Lung (tissue), 12 donors: ENCODE measurements around the gene SUGCT. TPM values are rescaled to one million over a fixed set of nuclear protein-coding genes. Genes with fewer than 3 reads are reported as not detected.

Source experiments
- ATAC-seq: fragments of 200-7000 bp; cut with Tn5 transposase; one replicate; pipeline ENCODE4 v1.9.1; 2020; ENCODE audit warnings: moderate number of reproducible peaks; ENCODE audit not compliant: insufficient read depth, low FRiP score
- DNase-seq, 3 donors: peaks; one replicate each; pipeline ENCODE4 v3.0.0-alpha.2; 2013 to 2017
- H3K27ac ChIP-seq, 2 donors: one replicate each; pipeline ENCODE4 v1.5.1; 2013; ENCODE audit warnings: mild to moderate bottlenecking in 2 of 2, moderate library complexity in 2 of 2, control low read depth in 1 of 2, inconsistent platforms in 1 of 2, low read depth in 1 of 2, low read length in 1 of 2
- H3K27me3 ChIP-seq, 3 donors: one replicate each; pipeline ENCODE4 v1.5.1; 2013; ENCODE audit warnings: low read length in 2 of 3; ENCODE audit not compliant: control insufficient read depth in 3 of 3, insufficient read depth in 3 of 3
- H3K36me3 ChIP-seq, 4 donors: one replicate each; pipeline ENCODE4 v1.5.1; 2013; ENCODE audit warnings: low read length in 4 of 4, mild to moderate bottlenecking in 1 of 4, moderate library complexity in 1 of 4; ENCODE audit not compliant: control insufficient read depth in 4 of 4, insufficient read depth in 4 of 4
- H3K4me1 ChIP-seq, 5 donors: one replicate each; pipeline ENCODE4 v1.5.1; 2013; ENCODE audit warnings: low read length in 5 of 5, mild to moderate bottlenecking in 2 of 5, moderate library complexity in 1 of 5; ENCODE audit not compliant: control insufficient read depth in 5 of 5, insufficient read depth in 5 of 5
- H3K4me3 ChIP-seq: one replicate; pipeline ENCODE4 v1.5.1; 2013; ENCODE audit warnings: mild to moderate bottlenecking, control low read depth, moderate library complexity
- H3K9ac ChIP-seq, 2 donors: one replicate each; pipeline ENCODE4 v1.5.1; 2013; ENCODE audit warnings: low read length in 2 of 2, control low read depth in 1 of 2; ENCODE audit not compliant: insufficient read depth in 1 of 2
- H3K9me3 ChIP-seq, 4 donors: one replicate each; pipeline ENCODE4 v1.5.1; 2013; ENCODE audit warnings: low read length in 3 of 4, mild to moderate bottlenecking in 1 of 4, moderate library complexity in 1 of 4; ENCODE audit not compliant: control insufficient read depth in 4 of 4, insufficient read depth in 3 of 4
- CTCF ChIP-seq: IDR thresholded peaks from 2 replicates; pipeline ENCODE4 v1.5.1; 2012; ENCODE audit warnings: mild to moderate bottlenecking; ENCODE audit errors: control extremely low read depth, extremely low read depth
- WGBS, 2 donors: extraction: QIAGEN DNeasy Blood & Tissue Kit; methylation state at CpG; one replicate each; pipeline ENCODE4 v1.1.7; 2013; 5-methylcytosine and 5-hydroxymethylcytosine counted together
- polyA plus RNA-seq, 2 donors: library from polyadenylated mRNA; stranded (reverse); fragments of 200-250 nt; gene quantifications; one replicate each; pipeline ENCODE4 v1.2.1, GENCODE V29; 2013
- total RNA-seq, 2 donors: library from RNA; depleted of rRNA in 1 of 2; stranded (reverse); fragments of >200 nt in 1 of 2; gene quantifications; one replicate each; pipeline ENCODE4 v1.2.1, GENCODE V29; 2014 to 2021
- donor health status: control.
- donor health status: control.
- donor health status: Bipolar disorder and iron deficiency.
- donor health status: healthy.
- donor health status: DM: yes; HTN: yes; CAD: no.

Gene SUGCT
- total and polyA plus RNA-seq, 4 donors = 0.23 to 4.2 (median 1.8) TPM

GRCh38 chr7:40506158-40506557, 371.4 kb downstream of the SUGCT start:
- no peak for DNase-seq
- no peak for TF ChIP-seq CTCF
- Histone ChIP-seq H3K4me3 (no peak overlapping the region), H3K9me3 (peaks cover 0 to 4% (median 1%) of the 10 kb centered on the region in 4 donors), H3K27ac (no peak overlapping the region), H3K4me1 (no peaks in the 10 kb centered on the region), H3K9ac (no peak overlapping the region), H3K27me3 (no peaks in the 10 kb centered on the region), H3K36me3 (no peaks in the 10 kb centered on the region)
- 69 to 88% methylated on average over 3 of the region's 3 CpGs for WGBS, 2 donors
- no peak for ATAC-seq

- H3K4me3 ChIP-seq = no peak overlapping the region
- no peak overlapping the region for H3K27ac ChIP-seq
- no peak for ATAC-seq
- no peak overlapping the region for H3K9ac ChIP-seq
- no peak for DNase-seq
- TF ChIP-seq CTCF = no peak
- 75 to 86% methylated on average over 6 of the region's 6 CpGs for WGBS, 2 donors
- peaks cover 0 to 4% (median 1%) of the 10 kb centered on the region in 4 donors for H3K9me3 ChIP-seq
- no peaks in the 10 kb centered on the region for H3K27me3 ChIP-seq
- H3K36me3 ChIP-seq = no peaks in the 10 kb centered on the region
- no peaks in the 10 kb centered on the region for H3K4me1 ChIP-seq
These were observed 372.4 kb downstream of the SUGCT start for GRCh38 chr7:40507166-40507565.

GRCh38 chr7:40509287-40509996, 374.6 kb downstream of the SUGCT start:
- Histone ChIP-seq H3K27me3 (no peaks in the 10 kb centered on the region), H3K27ac (no peak overlapping the region), H3K36me3 (no peaks in the 10 kb centered on the region), H3K4me1 (no peaks in the 10 kb centered on the region), H3K9me3 (peaks cover 0 to 4% (median 1%) of the 10 kb centered on the region in 4 donors), H3K9ac (no peak overlapping the region), H3K4me3 (no peak overlapping the region)
- WGBS, 2 donors = 85 to 88% methylated on average over 4 of the region's 4 CpGs
- ATAC-seq (no peak), DNase-seq (no peak)
- no peak for TF ChIP-seq CTCF

- no peak for ATAC-seq
- no peak overlapping the region for H3K27ac ChIP-seq
- H3K9me3 ChIP-seq = no peaks in the 10 kb centered on the region
- no peak for TF ChIP-seq CTCF
- no peaks in the 10 kb centered on the region for H3K4me1 ChIP-seq
- no peaks in the 10 kb centered on the region for H3K27me3 ChIP-seq
- DNase-seq = no peak
- no peaks in the 10 kb centered on the region for H3K36me3 ChIP-seq
- 46 to 63% methylated on average over 1 of the region's 1 CpG for WGBS, 2 donors
- no peak overlapping the region for H3K4me3 ChIP-seq
- H3K9ac ChIP-seq = no peak overlapping the region
These were observed 381.6 kb downstream of the SUGCT start for GRCh38 chr7:40516376-40516775.
